Central memory CD4-positive, alpha-beta T cell (primary cell): ENCODE data around the gene SSRP1.
"Not testable (repeated sequence)": the region's sequence is repeated elsewhere in the genome, so short reads cannot be mapped to it uniquely, and the experiment has no call there.

ENCODE experiments used
- DNase-seq: peaks from one replicate; pipeline ENCODE4 v3.0.0; 2022

The SSRP1 gene

DNA sequence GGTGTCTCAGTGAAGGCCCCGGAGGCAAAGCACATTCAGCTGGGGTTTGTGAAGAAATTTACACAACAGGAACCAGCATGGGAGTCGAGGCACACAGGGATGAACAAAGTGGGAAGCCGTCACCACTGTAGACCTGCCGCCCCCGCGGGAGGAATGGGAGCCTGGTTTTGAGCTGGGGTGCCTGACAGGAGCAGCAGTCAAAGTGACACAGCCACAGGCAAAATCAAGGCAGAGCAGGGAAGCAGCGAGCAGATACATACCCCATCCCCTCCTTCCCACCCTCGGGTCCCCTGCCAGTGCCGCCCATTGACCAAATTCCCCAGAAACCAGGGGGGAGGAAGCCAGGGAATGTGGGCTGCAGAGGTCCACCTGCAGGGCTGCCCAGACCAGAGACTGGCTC lies 23.3 kb upstream of the SSRP1 start:
- DNase-seq: no peak

DNA sequence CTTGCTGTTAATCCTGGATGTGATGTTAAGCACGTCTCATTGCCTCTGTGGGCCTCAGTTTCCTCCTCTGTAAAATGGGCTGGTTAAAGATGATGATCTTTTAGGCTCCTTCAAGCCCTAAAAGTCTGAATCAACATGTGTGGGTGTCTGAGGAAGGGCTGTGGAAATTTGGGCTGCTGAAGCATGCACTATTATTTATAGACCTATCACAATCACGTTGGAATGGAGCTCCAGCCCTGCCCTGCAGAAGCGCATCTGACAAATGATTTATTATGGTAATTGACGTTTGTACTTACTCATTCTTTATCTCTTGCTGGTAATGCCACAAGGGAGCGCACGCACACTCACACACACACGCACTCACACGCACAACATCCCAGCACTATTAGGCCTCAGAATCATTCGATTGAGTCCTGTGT lies 22.9 kb upstream of the SSRP1 start:
- DNase-seq: no peak

DNA sequence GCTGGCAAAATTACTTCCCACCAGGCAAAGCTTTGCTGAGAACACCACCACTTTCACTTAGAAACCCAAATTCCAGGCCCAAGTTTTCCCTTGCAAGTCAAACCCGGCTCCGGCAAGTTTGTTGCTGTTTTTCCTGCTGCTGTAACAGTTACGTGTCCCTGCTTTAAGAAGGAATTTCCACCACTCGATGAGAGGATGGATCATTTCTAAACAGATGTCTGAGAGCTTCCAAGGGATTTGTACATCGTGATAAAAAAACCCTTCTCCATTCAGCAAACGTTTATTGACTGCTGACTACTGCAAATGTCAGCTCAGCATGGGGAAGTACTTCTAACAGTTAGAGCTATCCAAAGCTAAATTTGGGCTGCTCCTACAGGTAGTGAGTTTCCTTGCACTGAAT lies 22.2 kb upstream of the SSRP1 start:
- no peak for DNase-seq

DNA sequence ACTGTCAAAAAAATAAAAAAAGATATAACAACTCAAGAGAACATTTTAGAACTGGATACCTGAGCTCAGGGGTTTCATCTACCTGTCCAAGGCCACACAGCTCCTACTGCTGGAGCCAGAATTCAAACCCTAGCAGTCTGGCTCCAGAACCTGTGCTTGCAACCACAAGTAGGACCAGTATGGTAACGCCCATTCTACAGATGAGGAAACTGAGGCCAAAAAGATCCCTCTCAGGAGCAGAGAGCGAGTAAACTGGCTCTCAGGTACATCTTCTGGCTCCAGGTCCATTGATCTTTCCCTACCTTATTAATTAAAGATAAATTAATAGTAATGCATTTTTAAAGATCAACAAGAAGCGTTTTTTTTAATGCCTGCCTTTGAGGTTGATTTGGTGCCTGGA lies 21.6 kb upstream of the SSRP1 start:
- DNase-seq: no peak

DNA sequence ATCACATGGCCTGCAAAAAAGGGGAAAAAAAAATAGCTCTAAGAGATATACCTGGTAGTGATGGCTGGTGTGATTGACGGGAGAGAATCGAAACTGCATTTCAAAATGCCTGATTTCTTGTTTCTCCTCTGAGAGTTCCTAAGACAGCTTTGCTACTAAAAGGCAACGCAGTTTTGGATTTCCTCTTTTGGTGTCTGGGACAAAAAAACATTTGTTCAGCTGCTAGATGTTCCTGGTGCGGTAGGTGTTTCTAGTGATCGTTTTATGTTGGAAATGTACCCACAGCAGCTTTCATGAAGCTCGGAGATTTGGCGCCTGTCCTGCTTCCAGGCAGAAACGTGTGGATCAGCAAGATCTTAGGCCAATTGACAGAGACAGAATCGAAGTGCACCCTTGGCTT lies 20.6 kb upstream of the SSRP1 start:
- DNase-seq: no peak

DNA sequence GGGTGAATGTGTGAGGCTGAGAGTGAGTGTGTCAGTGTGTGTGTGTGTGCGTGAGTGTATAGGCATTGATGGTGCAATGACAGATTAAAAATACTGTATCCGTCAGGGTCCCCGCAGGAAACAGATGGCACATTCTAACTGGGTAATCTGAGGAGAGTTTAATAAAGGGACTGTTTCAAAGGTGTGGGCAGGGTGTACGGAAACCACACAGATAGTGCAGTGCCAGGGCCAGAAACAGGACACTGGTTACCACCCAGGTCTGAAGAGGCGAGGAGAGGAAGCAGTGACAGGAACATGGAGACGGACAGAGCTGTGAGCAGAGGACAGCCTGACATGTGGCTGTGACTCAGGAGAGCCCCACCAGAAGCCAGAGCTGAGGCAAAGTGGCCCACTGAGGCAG lies 19.0 kb upstream of the SSRP1 start:
- no peak for DNase-seq

DNA sequence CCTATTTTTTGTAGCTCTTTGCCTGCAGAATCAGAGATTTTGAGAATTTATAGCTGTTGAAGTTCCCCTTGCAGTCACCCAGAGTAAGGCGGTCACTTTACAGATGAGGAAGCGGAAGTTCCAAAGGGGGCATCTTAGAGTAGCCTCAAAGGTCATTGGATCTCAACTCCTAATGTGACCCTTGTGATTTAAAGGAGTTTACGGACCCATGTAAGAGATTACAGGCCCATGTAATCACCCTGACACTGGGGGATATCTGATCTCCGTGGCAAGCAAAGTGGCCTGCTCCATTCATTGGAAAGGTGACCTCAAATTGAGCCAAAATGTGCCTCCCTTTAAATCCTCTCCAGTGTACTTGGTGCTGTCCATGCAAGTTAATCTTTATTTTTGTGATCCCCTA lies 18.2 kb upstream of the SSRP1 start:
- no peak for DNase-seq

DNA sequence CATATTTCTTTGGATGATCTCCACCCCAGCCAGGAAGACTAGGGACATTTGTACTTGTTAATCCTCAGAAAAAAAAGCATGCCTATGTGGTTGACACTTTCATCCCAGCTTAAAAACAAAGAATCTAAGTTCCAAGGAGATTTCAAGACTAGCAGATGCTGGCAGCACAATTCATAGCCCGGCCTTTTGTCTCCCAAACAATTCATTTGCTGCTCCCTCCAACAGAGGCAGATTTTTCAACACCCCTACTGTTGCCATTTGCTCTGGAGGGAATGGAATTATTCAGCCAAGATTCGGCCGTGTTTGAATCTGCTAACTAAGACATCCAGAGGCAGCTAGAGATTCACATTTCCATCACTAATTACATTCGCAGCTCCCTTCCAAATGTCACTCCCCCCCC lies 17.8 kb upstream of the SSRP1 start:
- no peak for DNase-seq

DNA sequence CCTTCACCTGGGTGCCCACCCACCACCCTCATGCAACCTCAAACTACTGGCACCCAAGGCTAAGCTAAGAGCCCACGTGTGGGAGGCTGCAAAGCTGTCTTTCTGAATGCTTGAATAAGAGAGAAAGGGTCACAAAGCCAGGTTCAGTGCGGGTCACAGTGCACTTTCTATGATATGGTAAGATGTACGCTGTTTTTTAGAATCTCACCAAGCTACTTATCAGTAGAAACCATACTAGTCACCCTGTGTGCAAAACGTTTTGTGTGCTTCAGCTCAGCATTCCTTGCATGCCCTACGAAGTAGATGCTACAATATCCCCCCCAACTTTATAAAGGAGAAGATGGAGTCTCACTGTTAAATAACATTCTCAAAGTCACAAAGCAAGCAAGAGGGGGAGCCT lies 17.3 kb upstream of the SSRP1 start:
- DNase-seq: no peak

DNA sequence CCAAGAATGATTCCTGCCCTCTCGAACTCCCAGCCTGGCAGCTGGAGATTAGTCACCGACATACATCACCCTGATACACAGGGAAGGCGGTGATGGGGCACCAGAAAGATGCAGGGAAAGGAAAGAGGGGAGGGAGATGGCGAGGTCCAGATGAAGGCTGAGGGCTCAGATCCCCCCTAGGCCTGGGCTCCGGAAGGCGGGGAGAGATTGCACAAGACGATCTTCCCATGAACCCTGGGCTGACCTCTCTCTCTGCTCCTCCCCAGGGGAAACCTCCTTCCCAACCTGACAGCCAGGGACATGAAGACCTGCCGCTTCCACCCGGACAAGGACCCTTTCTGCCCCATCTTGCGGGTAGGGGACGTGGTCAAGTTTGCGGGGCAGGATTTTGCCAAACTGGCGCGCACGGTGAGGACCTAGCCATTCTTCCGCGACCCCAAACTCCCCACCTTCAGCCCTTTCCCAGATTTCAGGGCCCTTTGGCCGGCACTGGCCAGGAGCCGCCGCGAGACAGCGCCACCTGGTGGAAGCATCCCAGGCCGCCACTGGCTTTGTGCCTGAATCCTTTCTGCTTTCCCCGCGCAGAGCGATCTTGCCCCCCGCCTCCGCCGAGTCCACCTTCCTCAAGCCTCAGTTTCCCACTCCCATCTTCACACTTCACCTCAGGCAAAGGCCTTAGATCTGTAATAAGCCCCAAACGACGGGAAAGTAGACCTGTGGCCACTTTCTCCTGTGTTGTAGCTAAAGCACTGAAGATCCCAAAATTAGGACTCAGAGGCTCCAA lies 14.0 kb upstream of the SSRP1 start:
- DNase-seq: peak; percentile 34

DNA sequence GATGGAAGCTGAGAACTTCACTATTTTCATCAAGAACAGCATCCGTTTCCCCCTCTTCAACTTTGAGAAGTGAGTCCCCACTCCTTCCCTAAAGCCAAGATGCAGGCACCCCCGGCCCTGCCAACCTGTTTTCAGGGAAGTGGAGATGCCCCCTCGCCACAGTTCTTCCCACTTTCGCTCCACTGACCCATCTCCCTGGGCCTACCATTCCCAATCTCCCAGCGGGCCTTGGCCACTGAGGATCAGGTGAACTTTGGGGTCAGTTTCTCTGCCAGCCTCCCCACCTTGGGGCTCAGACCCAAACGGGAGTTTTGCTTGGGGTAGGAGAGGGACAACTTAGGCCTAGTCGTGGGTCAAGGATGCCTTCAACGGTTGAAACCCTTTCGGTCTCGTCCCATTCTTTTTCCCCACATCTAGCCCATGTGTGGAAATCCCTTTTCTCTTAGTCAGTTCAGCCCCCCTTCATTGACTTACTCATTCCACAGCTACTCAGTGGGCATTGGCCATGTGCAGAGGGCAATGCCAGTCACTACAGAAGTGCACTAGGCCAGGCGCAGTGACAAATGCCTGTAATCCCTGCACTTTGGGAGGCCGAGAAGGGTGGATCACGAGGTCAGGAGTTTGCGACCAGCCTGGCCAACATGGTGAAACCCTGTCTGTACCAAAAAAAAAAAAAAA lies 13.1 kb upstream of the SSRP1 start:
- no peak for DNase-seq

DNA sequence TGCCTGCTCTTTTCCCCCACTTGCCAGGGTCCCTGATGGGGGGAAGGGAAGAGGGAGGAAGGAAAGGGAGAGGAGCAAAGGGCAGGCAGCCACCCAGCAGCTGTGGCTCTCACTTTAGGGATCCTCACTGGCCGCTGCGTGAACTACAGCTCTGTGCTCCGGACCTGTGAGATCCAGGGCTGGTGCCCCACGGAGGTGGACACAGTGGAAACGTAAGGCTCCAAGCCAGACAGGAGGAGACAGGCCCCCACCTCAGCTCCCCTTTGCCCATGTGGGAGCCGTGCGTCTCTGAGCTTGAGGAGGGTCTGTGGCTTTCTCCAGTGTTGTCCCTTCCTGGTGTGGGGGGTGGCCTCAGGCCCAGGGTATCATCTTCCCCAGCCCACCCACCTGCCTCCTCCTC lies 12.4 kb upstream of the SSRP1 start:
- DNase-seq: no peak

DNA sequence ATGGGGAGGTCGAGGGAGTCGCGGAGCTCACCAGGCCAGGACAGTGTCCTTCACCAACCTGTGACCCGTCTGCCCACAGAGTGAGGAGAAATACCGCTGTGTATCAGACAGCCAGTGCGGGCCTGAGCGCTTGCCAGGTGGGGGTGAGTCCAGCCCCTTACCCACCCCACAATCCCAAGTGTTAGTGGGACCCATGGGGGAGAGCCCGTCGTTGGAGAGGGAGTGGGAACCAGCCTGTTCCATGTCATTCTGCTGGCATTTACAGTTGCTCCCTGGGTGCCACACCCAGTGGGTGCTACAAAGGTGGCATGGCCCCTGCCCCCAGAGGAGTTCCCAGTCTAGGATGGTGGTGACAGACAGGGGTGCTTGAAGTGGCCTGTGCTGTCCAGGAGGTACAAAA lies 11.6 kb upstream of the SSRP1 start:
- DNase-seq: no peak

DNA sequence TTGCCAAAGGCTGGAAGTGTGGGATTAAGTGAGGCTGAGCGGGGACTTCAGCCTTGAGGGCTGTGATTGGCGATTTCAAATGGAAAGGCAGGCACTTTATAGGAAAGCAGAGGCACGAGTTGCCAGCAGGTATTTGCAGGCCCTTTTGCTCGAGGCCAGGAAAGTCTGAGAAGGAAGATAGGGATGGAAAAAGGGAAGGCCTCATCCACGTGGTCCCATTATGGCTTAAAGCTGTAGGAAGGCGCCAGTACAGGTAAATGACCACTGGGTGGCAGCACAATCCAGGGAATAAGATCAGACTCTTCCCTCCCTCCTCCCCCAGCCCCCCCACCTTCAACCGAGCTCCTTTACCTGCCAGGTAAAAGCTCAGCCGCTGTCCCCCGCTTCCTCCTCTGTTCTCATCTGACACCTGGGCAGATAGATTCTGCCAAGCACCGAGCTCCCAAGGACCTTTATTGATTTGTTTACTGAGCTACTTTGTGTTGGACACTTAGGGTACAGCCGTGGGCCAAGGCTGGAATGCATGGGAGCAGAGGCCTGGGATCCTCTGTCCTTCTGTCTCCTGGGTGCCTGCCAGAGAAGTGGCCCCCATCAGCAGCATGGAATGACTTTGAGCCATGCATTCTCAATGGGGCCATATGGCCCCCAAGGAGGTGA lies 10.0 kb upstream of the SSRP1 start:
- peak; percentile 56 for DNase-seq

DNA sequence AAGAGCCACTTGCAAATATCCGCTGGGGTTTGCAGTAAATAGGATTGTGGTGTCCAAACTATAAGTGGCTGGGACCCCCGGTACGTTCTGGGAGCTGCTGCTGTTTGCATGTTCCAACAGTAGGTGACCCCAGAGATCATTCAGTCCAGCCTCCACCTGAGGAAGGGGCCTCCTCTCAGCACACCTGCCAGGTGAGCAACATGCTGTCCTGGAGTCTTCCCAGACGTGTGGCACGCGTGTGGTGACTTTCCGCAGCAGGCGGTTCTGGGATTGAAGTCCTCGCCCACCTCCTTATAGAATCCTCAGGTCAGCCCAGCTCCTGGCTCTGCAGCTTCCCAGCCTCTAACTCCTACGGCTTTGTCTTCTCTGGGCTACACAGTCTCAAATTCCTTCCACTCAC lies 9.1 kb upstream of the SSRP1 start:
- no peak for DNase-seq

DNA sequence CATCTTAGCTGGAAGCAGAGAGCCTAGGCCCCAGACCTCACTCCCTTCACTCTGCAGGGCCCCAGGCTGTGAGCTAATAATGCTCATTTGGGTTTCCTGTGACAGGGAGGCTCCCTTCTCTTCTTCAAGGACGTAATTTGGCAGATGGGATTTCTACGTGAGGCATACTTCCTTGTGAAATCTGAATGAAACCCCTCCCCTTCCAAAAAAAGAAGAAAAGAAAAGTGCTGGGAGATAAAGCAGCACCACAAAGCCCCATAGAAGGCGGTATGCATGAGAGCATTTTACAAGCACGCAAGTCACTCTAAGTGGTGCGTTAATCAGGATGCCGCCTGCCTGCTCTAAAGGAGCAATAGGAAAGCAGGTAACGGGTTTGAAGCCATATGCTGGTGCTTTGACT lies 8.1 kb upstream of the SSRP1 start:
- DNase-seq: no peak

DNA sequence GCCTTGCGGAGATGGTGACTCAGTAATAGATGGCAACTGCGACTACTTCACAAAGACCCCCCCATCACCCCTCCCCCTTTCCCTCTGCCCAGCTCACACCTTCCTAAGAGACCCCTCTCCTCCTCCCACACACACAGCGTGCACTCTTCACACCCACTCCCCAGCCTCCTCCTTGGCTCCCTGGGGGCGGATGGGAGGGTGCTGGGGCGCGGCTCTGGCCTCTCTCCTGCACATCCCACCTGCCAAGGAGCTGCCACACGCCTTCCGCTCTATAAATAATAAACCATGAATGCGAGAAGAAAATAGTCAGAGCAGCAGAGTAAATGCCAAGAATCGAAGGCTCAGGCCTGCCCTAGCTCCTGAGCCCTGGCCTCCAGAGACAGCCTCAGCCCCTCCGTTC lies 7.0 kb upstream of the SSRP1 start:
- DNase-seq: no peak

DNA sequence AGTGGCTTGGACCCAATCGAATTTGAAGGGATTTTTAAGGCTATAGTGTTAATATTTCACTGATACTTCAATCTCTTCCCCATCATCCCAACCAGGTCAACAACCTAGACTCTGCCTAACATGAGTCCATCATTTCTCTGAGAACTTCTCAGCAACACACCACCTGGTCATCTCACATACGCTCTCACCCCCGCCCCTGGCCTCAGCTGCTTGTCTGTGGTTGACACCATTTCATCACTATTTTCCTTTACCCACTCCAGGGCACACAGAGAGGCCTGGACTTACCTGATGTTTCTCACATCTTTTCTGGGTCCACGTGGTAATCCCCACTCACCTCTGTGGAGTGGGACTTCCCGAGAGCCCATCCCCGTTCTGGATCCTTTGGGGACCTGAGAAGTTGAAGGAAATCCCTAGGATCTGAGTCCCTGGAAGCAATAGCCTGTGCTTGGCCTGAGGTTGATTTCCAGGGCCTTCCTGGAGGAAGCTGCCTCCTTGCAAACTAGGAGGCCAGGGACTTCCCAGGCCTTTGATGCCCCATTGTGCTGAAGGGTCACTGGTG lies 5.6 kb upstream of the SSRP1 start:
- no peak for DNase-seq

DNA sequence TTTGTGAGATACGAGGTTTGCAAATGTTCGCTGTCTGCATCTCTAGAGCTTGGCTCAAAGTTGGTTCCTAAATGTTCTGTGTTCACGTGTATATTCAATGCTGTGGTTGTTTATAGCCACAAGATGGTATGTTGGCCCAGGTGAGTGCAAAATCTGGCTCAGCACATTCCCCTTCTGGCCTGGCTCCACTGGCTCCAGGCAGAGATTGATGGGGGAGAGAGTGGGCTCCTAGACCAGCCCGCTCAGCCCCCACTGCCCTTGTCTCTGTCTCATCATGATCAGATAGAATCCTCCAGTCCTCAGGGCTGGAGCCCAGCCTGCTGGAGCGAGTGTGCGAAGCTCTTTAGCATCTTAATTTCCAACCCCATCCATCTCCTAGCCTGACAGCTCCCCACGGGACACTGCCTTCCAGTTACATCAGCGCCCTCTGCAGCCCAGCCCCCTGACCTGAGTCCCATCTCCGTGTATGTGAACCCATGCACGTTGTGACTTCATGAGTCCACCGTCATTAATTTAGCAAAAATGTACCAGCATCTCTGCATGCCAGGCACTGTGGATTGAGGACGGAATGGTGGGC lies 4.4 kb upstream of the SSRP1 start:
- DNase-seq: no peak

DNA sequence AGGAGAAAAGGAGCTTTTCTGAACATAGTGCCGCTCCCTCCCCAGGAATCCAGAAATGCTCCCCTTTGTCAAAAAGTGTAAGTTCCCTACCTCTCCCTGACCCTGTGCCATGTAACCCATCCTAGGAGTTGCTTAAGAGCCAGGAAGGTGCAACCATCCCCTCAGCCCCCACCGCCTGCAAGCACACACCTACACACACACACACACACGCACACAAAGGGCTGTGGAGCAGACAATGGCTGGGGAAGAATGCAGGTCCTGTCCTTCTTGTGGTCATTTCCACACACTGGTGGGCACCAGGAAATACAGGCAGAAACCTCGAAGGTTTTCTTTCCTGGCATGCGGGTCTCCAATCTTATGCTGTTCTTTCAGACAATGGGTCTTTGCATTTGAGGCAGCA lies 3.6 kb upstream of the SSRP1 start:
- DNase-seq: no peak

DNA sequence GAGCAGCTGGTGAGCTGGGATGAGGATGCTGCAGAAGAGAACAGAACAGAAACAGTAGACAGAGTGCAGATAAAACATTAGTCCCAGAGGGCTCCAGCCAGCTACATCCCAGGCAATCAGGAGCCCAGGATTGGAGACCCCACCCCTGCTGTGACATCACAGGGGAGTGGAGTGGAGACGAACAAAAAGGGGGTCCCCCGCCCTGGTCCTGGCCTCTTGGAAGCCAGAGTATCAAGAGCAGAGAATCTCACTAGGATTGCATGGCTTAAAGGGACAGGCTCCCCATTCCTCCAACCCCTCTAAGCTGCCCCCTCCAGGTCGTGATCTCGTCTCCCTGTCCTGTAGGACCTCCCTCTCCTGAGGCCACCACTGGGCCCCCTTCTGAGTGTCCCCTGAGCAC lies 2.5 kb upstream of the SSRP1 start, which contains the start of gene P2RX3:
TSS of gene P2RX3 (plus strand) at position 211 of the 400 bp plus-strand sequence. CDS start 199 bp downstream, outside the sequence.
- no peak for DNase-seq

DNA sequence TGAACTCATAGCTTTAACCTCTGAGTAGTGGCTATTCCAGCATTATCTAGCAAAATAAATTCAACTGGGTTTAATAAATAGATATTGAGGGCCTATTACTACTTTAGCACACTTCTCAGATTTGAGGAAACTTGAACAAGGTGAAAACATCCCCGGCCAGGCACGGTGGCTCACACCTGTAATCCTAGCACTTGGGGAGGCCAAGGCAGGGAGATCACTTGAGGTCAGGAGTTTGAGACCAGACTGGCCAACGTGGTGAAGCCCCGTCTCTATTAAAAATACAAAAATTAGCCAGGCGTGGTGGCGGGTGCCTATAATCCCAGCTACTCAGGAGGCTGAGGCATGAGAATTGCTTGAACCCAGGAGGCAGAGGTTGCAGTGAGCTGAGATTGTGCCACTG lies 1.2 kb upstream of the SSRP1 start:
- DNase-seq: not testable (repeated sequence)

DNA sequence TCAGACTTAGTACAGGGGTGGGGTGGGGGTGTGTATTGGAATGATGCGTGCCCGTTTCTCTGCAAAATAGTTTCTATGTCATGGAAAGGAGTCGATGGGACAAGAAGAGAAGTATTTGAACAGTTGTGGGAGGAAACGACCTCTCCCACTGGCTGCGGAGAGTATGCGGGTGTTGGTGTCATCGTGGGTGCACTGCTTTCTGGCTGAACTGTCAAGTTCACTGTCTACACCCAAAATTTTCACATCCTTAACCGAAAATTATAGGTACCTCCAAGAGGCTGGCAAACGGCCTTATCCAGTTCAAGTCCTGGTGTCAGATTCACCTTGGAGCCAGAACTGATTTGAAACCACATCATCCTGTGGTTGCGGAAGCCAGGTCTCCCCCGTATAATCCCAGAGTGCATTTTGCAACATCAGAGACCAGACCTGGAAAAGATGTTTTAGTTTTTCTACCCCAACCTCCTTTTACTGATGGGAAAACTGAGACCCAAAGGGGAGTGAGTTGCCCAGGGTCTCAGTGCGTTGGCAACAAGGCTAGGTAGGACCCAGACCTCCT lies 497 bp upstream of the SSRP1 start:
- DNase-seq: no peak
